Measurements from ENCODE around the gene PRKCA. TPM values are rescaled to one million over a fixed set of nuclear protein-coding genes. Genes with fewer than 3 reads are reported as not detected.

PRKCA gene
- total and polyA plus RNA-seq, 2 experiments from 2014 or later, result 6.4 to 35.4 TPM

DNA sequence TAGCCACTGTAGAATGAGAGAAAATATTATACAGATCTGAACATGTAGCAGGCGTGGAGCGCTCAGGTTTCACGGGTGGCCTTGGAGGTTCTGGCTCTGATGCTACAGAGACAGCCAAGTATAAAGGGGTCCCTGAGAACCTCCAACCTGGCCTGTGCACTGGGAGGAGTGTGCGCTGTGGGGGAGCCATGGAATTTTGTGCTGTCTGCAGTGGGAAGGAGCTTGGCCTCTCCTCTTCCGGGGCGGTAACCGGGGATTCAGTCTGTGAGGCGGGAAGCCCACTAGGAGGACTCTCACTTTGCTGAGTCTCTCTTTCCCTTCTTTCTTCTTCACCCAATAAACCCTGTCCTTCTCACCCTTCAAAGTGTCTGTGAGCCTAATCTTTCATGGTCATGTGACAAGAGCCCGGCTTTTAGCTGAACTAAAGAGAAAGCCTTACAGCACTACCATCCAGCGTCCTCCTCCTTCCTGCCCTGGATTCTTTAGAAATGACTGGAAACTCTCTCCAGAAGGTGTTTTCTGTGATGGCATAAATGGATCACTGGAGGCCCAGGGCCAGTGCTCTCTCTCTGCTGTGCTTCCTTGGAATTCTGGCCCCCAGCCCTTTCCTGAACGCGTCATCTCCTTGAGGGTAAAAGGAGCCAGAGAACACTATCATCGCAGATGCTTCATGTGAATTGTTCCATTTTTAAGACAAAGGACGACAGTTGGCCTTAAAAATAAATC lies 300.4 kb downstream of the PRKCA start:
- H3K9me3 Mint-ChIP-seq, result peaks cover 5% of the 10 kb centered on the region; the same call in 2 of the 3 replicates
- peaks cover 7% of the 10 kb centered on the region; the same call in 2 of the 3 replicates for H3K36me3 Mint-ChIP-seq (ENCODE audit: low read depth)
- Histone ChIP-seq H3K27me3 (ENCODE audit: insufficient read depth) (no peaks in the 10 kb centered on the region), H3K79me2 (replicated peaks; ENCODE audit: insufficient read depth) (no peaks in the 10 kb centered on the region), H3K27ac (ENCODE audit: low read depth) (no peak overlapping the region), H2AFZ (peak overlapping the region; percentile 53; the same call in 1 of the 2 replicates), H4K20me1 (replicated peaks; ENCODE audit: insufficient read depth) (no peaks in the 10 kb centered on the region), H3K4me3 (peak overlapping the region; percentile 38; the same call in 1 of the 2 replicates), H3F3A (replicated peaks; ENCODE audit: low read depth) (no peaks in the 10 kb centered on the region), H3K36me3 (ENCODE audit: insufficient read depth) (no peaks in the 10 kb centered on the region), H3K4me1 (ENCODE audit: insufficient read depth) (peaks cover 8% of the 10 kb centered on the region), H3K4me2 (peak overlapping the region; percentile 67), H3K9me2 (ENCODE audit: insufficient read depth) (no peaks in the 10 kb centered on the region)
- H3K4me3 Mint-ChIP-seq, result no peak overlapping the region; the same call in 2 of the 3 replicates
- H3K27ac Mint-ChIP-seq, result no peak overlapping the region
- DNase-seq (ENCODE audit: low spot score), result peak; percentile 16
- TF ChIP-seq, protein P1, sequence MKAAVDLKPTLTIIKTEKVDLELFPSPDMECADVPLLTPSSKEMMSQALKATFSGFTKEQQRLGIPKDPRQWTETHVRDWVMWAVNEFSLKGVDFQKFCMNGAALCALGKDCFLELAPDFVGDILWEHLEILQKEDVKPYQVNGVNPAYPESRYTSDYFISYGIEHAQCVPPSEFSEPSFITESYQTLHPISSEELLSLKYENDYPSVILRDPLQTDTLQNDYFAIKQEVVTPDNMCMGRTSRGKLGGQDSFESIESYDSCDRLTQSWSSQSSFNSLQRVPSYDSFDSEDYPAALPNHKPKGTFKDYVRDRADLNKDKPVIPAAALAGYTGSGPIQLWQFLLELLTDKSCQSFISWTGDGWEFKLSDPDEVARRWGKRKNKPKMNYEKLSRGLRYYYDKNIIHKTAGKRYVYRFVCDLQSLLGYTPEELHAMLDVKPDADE (IDR thresholded peaks at IDR 0.05), result no peak
- TF ChIP-seq ZNF114 (CRISPR knock-in tag; IDR thresholded peaks at IDR 0.05) (no peak), CREB1 (CRISPR knock-in tag; IDR thresholded peaks at IDR 0.05; ENCODE audit: low read depth) (no peak), NANOG (IDR thresholded peaks at IDR 0.05; ENCODE audit: borderline replicate concordance) (no peak), POLR2AphosphoS5 (IDR thresholded peaks at IDR 0.05; ENCODE audit: low read depth) (no peak), JUNB (IDR thresholded peaks at IDR 0.05; ENCODE audit: unreplicated experiment) (no peak), EZH2phosphoT487 (IDR thresholded peaks at IDR 0.05; ENCODE audit: unreplicated experiment) (no peak), EZH2 (IDR thresholded peaks at IDR 0.05; ENCODE audit: low read depth, unreplicated experiment) (no peak), ZNF331 (CRISPR knock-in tag; IDR thresholded peaks at IDR 0.05; ENCODE audit: low read depth) (no peak), STAT1 (IDR thresholded peaks at IDR 0.05; ENCODE audit: unreplicated experiment) (no peak)
- TF ChIP-seq, protein P2, sequence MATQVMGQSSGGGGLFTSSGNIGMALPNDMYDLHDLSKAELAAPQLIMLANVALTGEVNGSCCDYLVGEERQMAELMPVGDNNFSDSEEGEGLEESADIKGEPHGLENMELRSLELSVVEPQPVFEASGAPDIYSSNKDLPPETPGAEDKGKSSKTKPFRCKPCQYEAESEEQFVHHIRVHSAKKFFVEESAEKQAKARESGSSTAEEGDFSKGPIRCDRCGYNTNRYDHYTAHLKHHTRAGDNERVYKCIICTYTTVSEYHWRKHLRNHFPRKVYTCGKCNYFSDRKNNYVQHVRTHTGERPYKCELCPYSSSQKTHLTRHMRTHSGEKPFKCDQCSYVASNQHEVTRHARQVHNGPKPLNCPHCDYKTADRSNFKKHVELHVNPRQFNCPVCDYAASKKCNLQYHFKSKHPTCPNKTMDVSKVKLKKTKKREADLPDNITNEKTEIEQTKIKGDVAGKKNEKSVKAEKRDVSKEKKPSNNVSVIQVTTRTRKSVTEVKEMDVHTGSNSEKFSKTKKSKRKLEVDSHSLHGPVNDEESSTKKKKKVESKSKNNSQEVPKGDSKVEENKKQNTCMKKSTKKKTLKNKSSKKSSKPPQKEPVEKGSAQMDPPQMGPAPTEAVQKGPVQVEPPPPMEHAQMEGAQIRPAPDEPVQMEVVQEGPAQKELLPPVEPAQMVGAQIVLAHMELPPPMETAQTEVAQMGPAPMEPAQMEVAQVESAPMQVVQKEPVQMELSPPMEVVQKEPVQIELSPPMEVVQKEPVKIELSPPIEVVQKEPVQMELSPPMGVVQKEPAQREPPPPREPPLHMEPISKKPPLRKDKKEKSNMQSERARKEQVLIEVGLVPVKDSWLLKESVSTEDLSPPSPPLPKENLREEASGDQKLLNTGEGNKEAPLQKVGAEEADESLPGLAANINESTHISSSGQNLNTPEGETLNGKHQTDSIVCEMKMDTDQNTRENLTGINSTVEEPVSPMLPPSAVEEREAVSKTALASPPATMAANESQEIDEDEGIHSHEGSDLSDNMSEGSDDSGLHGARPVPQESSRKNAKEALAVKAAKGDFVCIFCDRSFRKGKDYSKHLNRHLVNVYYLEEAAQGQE (IDR thresholded peaks at IDR 0.05; ENCODE audit: unreplicated experiment), result no peak
- TF ChIP-seq, protein P3, sequence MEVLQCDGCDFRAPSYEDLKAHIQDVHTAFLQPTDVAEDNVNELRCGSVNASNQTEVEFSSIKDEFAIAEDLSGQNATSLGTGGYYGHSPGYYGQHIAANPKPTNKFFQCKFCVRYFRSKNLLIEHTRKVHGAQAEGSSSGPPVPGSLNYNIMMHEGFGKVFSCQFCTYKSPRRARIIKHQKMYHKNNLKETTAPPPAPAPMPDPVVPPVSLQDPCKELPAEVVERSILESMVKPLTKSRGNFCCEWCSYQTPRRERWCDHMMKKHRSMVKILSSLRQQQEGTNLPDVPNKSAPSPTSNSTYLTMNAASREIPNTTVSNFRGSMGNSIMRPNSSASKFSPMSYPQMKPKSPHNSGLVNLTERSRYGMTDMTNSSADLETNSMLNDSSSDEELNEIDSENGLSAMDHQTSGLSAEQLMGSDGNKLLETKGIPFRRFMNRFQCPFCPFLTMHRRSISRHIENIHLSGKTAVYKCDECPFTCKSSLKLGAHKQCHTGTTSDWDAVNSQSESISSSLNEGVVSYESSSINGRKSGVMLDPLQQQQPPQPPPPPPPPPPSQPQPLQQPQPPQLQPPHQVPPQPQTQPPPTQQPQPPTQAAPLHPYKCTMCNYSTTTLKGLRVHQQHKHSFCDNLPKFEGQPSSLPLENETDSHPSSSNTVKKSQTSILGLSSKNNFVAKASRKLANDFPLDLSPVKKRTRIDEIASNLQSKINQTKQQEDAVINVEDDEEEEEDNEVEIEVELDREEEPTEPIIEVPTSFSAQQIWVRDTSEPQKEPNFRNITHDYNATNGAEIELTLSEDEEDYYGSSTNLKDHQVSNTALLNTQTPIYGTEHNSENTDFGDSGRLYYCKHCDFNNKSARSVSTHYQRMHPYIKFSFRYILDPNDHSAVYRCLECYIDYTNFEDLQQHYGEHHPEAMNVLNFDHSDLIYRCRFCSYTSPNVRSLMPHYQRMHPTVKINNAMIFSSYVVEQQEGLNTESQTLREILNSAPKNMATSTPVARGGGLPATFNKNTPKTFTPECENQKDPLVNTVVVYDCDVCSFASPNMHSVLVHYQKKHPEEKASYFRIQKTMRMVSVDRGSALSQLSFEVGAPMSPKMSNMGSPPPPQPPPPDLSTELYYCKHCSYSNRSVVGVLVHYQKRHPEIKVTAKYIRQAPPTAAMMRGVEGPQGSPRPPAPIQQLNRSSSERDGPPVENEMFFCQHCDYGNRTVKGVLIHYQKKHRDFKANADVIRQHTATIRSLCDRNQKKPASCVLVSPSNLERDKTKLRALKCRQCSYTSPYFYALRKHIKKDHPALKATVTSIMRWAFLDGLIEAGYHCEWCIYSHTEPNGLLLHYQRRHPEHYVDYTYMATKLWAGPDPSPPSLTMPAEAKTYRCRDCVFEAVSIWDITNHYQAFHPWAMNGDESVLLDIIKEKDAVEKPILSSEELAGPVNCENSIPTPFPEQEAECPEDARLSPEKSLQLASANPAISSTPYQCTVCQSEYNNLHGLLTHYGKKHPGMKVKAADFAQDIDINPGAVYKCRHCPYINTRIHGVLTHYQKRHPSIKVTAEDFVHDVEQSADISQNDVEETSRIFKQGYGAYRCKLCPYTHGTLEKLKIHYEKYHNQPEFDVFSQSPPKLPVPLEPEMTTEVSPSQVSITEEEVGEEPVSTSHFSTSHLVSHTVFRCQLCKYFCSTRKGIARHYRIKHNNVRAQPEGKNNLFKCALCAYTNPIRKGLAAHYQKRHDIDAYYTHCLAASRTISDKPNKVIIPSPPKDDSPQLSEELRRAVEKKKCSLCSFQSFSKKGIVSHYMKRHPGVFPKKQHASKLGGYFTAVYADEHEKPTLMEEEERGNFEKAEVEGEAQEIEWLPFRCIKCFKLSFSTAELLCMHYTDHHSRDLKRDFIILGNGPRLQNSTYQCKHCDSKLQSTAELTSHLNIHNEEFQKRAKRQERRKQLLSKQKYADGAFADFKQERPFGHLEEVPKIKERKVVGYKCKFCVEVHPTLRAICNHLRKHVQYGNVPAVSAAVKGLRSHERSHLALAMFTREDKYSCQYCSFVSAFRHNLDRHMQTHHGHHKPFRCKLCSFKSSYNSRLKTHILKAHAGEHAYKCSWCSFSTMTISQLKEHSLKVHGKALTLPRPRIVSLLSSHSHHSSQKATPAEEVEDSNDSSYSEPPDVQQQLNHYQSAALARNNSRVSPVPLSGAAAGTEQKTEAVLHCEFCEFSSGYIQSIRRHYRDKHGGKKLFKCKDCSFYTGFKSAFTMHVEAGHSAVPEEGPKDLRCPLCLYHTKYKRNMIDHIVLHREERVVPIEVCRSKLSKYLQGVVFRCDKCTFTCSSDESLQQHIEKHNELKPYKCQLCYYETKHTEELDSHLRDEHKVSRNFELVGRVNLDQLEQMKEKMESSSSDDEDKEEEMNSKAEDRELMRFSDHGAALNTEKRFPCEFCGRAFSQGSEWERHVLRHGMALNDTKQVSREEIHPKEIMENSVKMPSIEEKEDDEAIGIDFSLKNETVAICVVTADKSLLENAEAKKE (CRISPR knock-in tag; IDR thresholded peaks at IDR 0.05), result no peak
- TF ChIP-seq, protein P4, sequence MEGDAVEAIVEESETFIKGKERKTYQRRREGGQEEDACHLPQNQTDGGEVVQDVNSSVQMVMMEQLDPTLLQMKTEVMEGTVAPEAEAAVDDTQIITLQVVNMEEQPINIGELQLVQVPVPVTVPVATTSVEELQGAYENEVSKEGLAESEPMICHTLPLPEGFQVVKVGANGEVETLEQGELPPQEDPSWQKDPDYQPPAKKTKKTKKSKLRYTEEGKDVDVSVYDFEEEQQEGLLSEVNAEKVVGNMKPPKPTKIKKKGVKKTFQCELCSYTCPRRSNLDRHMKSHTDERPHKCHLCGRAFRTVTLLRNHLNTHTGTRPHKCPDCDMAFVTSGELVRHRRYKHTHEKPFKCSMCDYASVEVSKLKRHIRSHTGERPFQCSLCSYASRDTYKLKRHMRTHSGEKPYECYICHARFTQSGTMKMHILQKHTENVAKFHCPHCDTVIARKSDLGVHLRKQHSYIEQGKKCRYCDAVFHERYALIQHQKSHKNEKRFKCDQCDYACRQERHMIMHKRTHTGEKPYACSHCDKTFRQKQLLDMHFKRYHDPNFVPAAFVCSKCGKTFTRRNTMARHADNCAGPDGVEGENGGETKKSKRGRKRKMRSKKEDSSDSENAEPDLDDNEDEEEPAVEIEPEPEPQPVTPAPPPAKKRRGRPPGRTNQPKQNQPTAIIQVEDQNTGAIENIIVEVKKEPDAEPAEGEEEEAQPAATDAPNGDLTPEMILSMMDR (conservative IDR thresholded peaks at IDR 0.05; ENCODE audit: low read depth in 2 of 2), result no peak
- peak; percentile 68 for ATAC-seq
- H3K4me1 Mint-ChIP-seq, result peaks cover 11% of the 10 kb centered on the region
- peaks cover 1% of the 10 kb centered on the region for H3K27me3 Mint-ChIP-seq (ENCODE audit: insufficient read depth, low read depth, poor library complexity)
